Small intestine (tissue), 7 donors: ENCODE data around the gene RCC2. TPM values are rescaled to one million over a fixed set of nuclear protein-coding genes. Genes with fewer than 3 reads are reported as not detected.
"Not testable (repeated sequence)": the region's sequence is repeated elsewhere in the genome, so short reads cannot be mapped to it uniquely, and the experiment has no call there.

Experiments used
- DNase-seq, 2 donors: peaks; one replicate each; pipeline versions ENCODE4 v3.0.0 to v3.0.0-alpha.2; 2013
- FAIRE-seq: peaks from 2 replicates; lab custom pipeline; 2012; peaks lifted over from hg19 to GRCh38; lab: Jason Lieb, UNC
- H3K27ac ChIP-seq, 3 donors: one replicate each; pipeline ENCODE4 v1.5.1; 2013; ENCODE audit warnings: low read length in 2 of 3, mild to moderate bottlenecking in 2 of 3, control low read depth in 1 of 3, inconsistent platforms in 1 of 3, low read depth in 1 of 3, moderate library complexity in 1 of 3
- H3K27me3 ChIP-seq, 3 donors: one replicate each; pipeline ENCODE4 v1.6.1; 2013; ENCODE audit warnings: low read length in 3 of 3, inconsistent platforms in 1 of 3; ENCODE audit not compliant: control insufficient read depth in 3 of 3, insufficient read depth in 3 of 3
- H3K36me3 ChIP-seq, 3 donors: one replicate each; pipeline ENCODE4 v1.6.1; 2013; ENCODE audit warnings: low read length in 3 of 3, inconsistent platforms in 1 of 3, low read depth in 1 of 3, mild to moderate bottlenecking in 1 of 3, moderate library complexity in 1 of 3; ENCODE audit not compliant: control insufficient read depth in 3 of 3, insufficient read depth in 2 of 3
- H3K4me1 ChIP-seq, 3 donors: one replicate each; pipeline ENCODE4 v1.6.1; 2013; ENCODE audit warnings: low read length in 2 of 3, inconsistent platforms in 1 of 3, low read depth in 1 of 3, mild to moderate bottlenecking in 1 of 3, moderate library complexity in 1 of 3; ENCODE audit not compliant: control insufficient read depth in 3 of 3, insufficient read depth in 2 of 3
- H3K4me3 ChIP-seq, 3 donors: one replicate each; pipeline ENCODE4 v1.5.1; 2013; ENCODE audit warnings: low read length in 3 of 3, control low read depth in 1 of 3, inconsistent platforms in 1 of 3, low read depth in 1 of 3, mild to moderate bottlenecking in 1 of 3, moderate library complexity in 1 of 3
- H3K9me3 ChIP-seq, 2 donors: one replicate each; pipeline ENCODE4 v1.6.1; 2013; ENCODE audit warnings: low read depth in 1 of 2, low read length in 1 of 2; ENCODE audit not compliant: control insufficient read depth in 2 of 2, insufficient read depth in 1 of 2
- WGBS, 3 donors: extraction: QIAGEN DNeasy Blood & Tissue Kit; methylation state at CpG; one replicate each; pipeline ENCODE4 v1.1.7; 2013; 5-methylcytosine and 5-hydroxymethylcytosine counted together
- polyA plus RNA-seq, 4 donors: library from polyadenylated mRNA; stranded (reverse) in 3 of 4; unstranded in 1 of 4; fragments of 200-250 nt in 3 of 4; fragments of 120-200 nt in 1 of 4; gene quantifications; one replicate each; pipeline versions ENCODE4 v1.2.1 to v1.2.3, GENCODE V29; 2013
- donor health status: healthy with polysubstance abuse.
- donor health status: control.
- donor health status: control.
- donor health status: Bipolar disorder and iron deficiency.
- donor health status: healthy.

Gene RCC2
- polyA plus RNA-seq, 4 donors, result 11.2 to 65.6 (median 29.6) TPM

DNA sequence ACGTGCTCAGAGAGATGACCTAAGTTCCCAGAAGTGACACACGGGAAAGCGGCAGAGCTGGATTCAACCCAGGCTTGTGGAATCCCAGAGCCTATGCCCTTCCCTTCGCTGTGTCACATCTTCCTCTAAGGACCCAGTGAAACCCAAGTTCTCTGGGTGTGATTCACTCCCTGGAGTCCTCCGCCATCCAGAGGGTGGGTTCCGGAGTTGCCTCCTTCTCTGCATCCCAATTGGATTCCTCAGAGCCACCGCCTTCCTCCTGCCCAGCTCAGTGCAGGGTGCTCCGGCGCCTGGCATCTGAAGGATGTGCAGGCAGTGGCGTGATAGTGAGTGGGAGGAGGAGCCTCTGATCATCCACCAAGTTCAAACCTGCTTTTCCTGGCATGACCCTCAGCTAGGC is 20.7 kb upstream of the RCC2 start:
- no peaks in the 10 kb centered on the region for H3K4me1 ChIP-seq
- FAIRE-seq (no peak), DNase-seq (no peak)
- H3K27me3 ChIP-seq, result no peaks in the 10 kb centered on the region
- WGBS, 3 donors, result 64 to 82% (median 75%) methylated on average over 9 to 10 of the region's 10 CpGs
- no peak overlapping the region for H3K4me3 ChIP-seq
- no peaks in the 10 kb centered on the region for H3K36me3 ChIP-seq
- H3K27ac ChIP-seq, result no peak overlapping the region
- H3K9me3 ChIP-seq, result no peaks in the 10 kb centered on the region

- H3K4me3 ChIP-seq, result no peak overlapping the region
- H3K4me1 ChIP-seq, result no peaks in the 10 kb centered on the region
- H3K27ac ChIP-seq, result no peak overlapping the region
- 73 to 84% (median 78%) methylated on average over 1 of the region's 1 CpG for WGBS, 3 donors
- DNase-seq (no peak), FAIRE-seq (no peak)
- H3K27me3 ChIP-seq, result no peaks in the 10 kb centered on the region
- H3K9me3 ChIP-seq, result no peaks in the 10 kb centered on the region
- no peaks in the 10 kb centered on the region for H3K36me3 ChIP-seq
These were observed 19.3 kb upstream of the RCC2 start for GRCh38 chr1:17458794-17459193.

DNA sequence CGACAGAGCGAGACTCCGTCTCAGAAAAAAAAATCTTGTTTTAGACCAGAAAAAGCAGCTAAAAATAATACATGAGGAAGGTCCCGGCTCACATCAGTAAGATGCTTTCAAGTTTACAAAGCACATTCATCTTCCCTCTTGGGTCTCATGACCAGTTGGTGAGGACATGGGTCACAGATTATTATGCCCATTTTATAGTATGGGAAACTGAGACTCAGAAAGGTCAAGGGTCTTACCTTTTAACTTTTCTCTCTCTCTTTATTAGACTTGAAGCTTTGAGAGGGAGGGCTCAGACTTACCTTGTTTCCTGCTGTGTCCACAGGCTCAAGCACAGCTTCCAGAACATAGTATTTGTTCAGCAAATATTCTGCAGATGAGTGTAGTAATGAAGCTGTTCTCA is 13.2 kb upstream of the RCC2 start:
- Histone ChIP-seq H3K27me3 (peaks cover 0 to 2% (median 0%) of the 10 kb centered on the region in 3 donors), H3K36me3 (no peaks in the 10 kb centered on the region), H3K4me1 (no peaks in the 10 kb centered on the region), H3K4me3 (no peak overlapping the region), H3K27ac (no peak overlapping the region), H3K9me3 (no peaks in the 10 kb centered on the region)
- DNase-seq, result no peak
- 83 to 87% (median 84%) methylated on average over 4 of the region's 4 CpGs for WGBS, 3 donors
- no peak for FAIRE-seq

DNA sequence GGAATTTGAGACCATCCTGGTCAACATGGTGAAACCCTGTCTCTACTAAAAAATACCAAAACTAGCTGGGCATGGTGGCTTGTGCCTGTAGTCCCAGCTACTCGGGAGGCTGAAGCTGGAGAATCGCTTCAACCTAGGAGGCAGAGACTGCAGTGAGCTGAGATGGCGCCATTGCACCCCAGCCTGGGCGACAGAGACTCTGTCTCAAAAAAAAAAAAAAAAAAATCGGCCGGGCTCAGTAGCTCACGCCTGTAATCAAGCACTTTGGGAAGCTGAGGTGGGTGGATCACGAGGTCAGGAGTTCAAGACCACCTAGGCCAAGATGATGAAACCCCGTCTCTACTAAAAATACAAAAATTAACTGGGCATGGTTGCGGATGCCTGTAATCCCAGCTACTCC is 12.7 kb upstream of the RCC2 start:
- 39 to 59% (median 57%) methylated on average over 9 to 10 of the region's 10 CpGs for WGBS, 3 donors

GRCh38 chr1:17451731-17452130 is 12.3 kb upstream of the RCC2 start:
- no peaks in the 10 kb centered on the region for H3K36me3 ChIP-seq
- WGBS, 3 donors, result 75 to 80% (median 78%) methylated on average over 7 of the region's 7 CpGs
- H3K9me3 ChIP-seq, result no peaks in the 10 kb centered on the region
- H3K27me3 ChIP-seq, result peaks cover 0 to 2% (median 0%) of the 10 kb centered on the region in 3 donors
- no peaks in the 10 kb centered on the region for H3K4me1 ChIP-seq
- no peak overlapping the region for H3K27ac ChIP-seq
- no peak for FAIRE-seq
- no peak for DNase-seq
- H3K4me3 ChIP-seq, result no peak overlapping the region

More for the DNA sequence above, 12.7 kb upstream of the RCC2 start:
- H3K27me3 ChIP-seq, H3K4me1 ChIP-seq, H3K36me3 ChIP-seq, H3K9me3 ChIP-seq, FAIRE-seq, H3K27ac ChIP-seq, H3K4me3 ChIP-seq, DNase-seq: not testable (repeated sequence)

DNA sequence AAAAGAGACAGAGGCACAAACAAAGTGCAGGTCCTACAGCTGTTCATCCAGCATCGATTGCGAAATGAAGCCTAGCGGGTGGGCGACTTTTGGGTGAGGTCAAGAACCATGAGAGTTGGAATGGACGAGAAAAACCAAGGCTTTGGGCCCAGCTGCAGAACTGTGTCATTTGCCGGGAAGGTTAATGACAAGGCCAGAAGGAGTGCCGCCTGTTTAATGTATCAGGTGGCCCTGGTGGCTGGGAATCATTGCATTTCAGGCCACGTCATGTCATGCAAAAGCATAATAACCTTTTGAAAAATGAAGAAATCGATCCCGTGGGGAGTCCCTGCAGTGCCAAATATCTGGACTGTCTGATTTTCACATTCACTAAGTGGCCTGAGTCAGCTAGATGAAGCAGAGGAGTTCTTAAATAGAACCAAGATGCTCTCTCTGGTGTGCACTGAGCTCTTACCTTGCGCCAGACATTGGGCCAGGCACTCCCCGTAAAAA is 8.1 kb upstream of the RCC2 start:
- H3K27me3 ChIP-seq, result peaks cover 0 to 2% (median 0%) of the 10 kb centered on the region in 3 donors
- H3K4me3 ChIP-seq, result no peak overlapping the region
- H3K4me1 ChIP-seq, result no peaks in the 10 kb centered on the region
- H3K36me3 ChIP-seq, result no peaks in the 10 kb centered on the region
- 81 to 85% (median 85%) methylated on average over 12 of the region's 12 CpGs for WGBS, 3 donors
- H3K27ac ChIP-seq, result no peak overlapping the region
- no peaks in the 10 kb centered on the region for H3K9me3 ChIP-seq
- DNase-seq, result no peak
- FAIRE-seq, result no peak

DNA sequence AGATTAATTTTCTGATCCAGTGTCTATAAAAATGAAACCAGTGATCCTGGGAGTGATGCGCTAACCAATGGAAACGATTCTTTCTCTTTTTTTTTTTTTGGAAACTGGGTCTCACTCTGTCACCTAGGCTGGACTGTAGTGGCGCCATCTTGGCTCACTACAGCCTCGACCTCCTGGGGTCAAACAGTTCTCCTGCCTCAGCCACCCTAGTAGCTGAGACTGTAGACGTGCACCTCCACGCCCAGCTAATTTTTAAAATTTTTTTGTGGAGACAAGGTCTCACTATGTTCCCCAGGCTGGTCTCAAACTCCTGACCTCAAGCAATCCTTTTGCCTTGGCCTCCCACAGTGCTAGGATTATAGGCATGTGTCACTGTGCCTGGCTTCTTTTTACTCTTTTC is 3.4 kb upstream of the RCC2 start:
- no peaks in the 10 kb centered on the region for H3K36me3 ChIP-seq
- FAIRE-seq (no peak), DNase-seq (no peak)
- WGBS, 3 donors, result 80 to 85% (median 80%) methylated on average over 6 of the region's 6 CpGs
- H3K27ac ChIP-seq, result no peak overlapping the region
- H3K4me1 ChIP-seq, result peaks cover 0 to 4% (median 0%) of the 10 kb centered on the region in 3 donors
- no peaks in the 10 kb centered on the region for H3K9me3 ChIP-seq
- no peak overlapping the region for H3K4me3 ChIP-seq
- peaks cover 0 to 16% (median 0%) of the 10 kb centered on the region in 3 donors for H3K27me3 ChIP-seq

- no peak for FAIRE-seq
- WGBS, 3 donors, result 78 to 89% (median 84%) methylated on average over 4 of the region's 4 CpGs
These were observed 2.5 kb upstream of the RCC2 start for GRCh38 chr1:17441993-17442357.

More at GRCh38 chr1:17441993-17442357, 2.5 kb upstream of the RCC2 start:
- H3K4me3 ChIP-seq, result no peak overlapping the region
- no peaks in the 10 kb centered on the region for H3K36me3 ChIP-seq
- no peaks in the 10 kb centered on the region for H3K9me3 ChIP-seq
- H3K27me3 ChIP-seq, result peaks cover 0 to 16% (median 0%) of the 10 kb centered on the region in 3 donors
- H3K27ac ChIP-seq, result no peak overlapping the region
- DNase-seq, result no peak
- peaks cover 0 to 8% (median 0%) of the 10 kb centered on the region in 3 donors for H3K4me1 ChIP-seq
